Measurements from ENCODE around the gene CCDC91. TPM values are rescaled to one million over a fixed set of nuclear protein-coding genes. Genes with fewer than 3 reads are reported as not detected.

The CCDC91 gene
- polyA plus RNA-seq, 1 donor from 2014 or later = 11.6 TPM

DNA sequence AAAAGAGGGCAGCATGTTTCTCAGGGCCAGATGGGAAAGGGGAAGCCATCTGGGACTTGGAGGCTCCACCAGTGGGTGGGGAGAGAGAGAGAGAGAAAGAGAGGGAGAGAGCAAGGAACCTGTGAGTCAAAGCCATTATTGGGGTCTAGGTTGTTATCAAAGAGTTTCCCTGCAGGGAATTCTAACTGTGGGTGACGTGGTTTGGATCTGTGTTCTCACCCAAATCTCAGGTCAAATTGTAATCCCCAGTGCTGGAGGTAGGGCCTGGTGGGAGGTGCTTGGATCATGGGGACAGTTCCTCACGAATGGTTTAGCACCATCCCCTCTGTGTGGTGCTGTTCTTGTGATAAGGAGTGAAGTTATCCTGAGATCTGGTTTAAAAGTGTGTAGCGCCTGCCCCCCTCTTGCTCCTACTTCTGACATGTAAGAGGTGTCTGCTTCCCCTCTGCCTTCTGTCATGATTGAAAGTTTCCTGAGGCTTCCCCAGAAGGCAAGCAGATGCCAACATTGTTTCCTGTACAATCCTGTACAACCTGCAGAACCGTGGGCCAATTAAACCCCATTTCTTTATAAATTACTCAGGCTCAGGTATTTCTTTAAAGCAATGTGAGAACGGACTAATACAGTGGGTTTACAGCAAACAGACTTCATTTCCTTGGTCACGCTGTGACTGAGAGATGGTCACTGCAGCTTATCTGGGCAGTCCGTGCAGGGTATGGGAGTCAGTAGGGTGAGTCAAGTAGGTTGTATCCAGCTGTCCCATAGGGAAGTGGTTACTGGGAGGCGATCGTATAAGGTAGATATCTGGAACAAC, 52.4 kb downstream of the CCDC91 start:
- Histone ChIP-seq H2AFZ (ENCODE audit: low read depth, low read length) (no peak overlapping the region), H3K27me3 (ENCODE audit: insufficient read depth, low read depth, low read length) (no peaks in the 10 kb centered on the region), H3K9me2 (ENCODE audit: insufficient read depth, low read length) (no peaks in the 10 kb centered on the region), H3F3A (ENCODE audit: insufficient read depth, low read length, poor library complexity, severe bottlenecking) (no peaks in the 10 kb centered on the region), H3K9ac (ENCODE audit: low read length) (no peak overlapping the region), H3K27ac (ENCODE audit: low read length) (no peak overlapping the region), H3K4me2 (ENCODE audit: low read length) (no peak overlapping the region), H4K20me1 (ENCODE audit: insufficient read depth) (no peaks in the 10 kb centered on the region), H3K79me2 (replicated peaks; ENCODE audit: insufficient read depth, low read length) (no peaks in the 10 kb centered on the region), H3K9me3 (ENCODE audit: low read length) (no peaks in the 10 kb centered on the region), H3K36me3 (ENCODE audit: insufficient read depth, low read length) (no peaks in the 10 kb centered on the region), H3K4me3 (ENCODE audit: low read length) (no peak overlapping the region)
- no peak for TF ChIP-seq EP300 (conservative IDR thresholded peaks at IDR 0.05; ENCODE audit: poor library complexity, severe bottlenecking)
- no peak for TF ChIP-seq MXI1 (conservative IDR thresholded peaks at IDR 0.05; ENCODE audit: poor library complexity, severe bottlenecking)
- no peak for TF ChIP-seq SMC3 (conservative IDR thresholded peaks at IDR 0.05; ENCODE audit: poor library complexity)
- TF ChIP-seq, protein P1, sequence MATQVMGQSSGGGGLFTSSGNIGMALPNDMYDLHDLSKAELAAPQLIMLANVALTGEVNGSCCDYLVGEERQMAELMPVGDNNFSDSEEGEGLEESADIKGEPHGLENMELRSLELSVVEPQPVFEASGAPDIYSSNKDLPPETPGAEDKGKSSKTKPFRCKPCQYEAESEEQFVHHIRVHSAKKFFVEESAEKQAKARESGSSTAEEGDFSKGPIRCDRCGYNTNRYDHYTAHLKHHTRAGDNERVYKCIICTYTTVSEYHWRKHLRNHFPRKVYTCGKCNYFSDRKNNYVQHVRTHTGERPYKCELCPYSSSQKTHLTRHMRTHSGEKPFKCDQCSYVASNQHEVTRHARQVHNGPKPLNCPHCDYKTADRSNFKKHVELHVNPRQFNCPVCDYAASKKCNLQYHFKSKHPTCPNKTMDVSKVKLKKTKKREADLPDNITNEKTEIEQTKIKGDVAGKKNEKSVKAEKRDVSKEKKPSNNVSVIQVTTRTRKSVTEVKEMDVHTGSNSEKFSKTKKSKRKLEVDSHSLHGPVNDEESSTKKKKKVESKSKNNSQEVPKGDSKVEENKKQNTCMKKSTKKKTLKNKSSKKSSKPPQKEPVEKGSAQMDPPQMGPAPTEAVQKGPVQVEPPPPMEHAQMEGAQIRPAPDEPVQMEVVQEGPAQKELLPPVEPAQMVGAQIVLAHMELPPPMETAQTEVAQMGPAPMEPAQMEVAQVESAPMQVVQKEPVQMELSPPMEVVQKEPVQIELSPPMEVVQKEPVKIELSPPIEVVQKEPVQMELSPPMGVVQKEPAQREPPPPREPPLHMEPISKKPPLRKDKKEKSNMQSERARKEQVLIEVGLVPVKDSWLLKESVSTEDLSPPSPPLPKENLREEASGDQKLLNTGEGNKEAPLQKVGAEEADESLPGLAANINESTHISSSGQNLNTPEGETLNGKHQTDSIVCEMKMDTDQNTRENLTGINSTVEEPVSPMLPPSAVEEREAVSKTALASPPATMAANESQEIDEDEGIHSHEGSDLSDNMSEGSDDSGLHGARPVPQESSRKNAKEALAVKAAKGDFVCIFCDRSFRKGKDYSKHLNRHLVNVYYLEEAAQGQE (IDR thresholded peaks at IDR 0.05; ENCODE audit: borderline replicate concordance) = no peak
- TF ChIP-seq, protein P2, sequence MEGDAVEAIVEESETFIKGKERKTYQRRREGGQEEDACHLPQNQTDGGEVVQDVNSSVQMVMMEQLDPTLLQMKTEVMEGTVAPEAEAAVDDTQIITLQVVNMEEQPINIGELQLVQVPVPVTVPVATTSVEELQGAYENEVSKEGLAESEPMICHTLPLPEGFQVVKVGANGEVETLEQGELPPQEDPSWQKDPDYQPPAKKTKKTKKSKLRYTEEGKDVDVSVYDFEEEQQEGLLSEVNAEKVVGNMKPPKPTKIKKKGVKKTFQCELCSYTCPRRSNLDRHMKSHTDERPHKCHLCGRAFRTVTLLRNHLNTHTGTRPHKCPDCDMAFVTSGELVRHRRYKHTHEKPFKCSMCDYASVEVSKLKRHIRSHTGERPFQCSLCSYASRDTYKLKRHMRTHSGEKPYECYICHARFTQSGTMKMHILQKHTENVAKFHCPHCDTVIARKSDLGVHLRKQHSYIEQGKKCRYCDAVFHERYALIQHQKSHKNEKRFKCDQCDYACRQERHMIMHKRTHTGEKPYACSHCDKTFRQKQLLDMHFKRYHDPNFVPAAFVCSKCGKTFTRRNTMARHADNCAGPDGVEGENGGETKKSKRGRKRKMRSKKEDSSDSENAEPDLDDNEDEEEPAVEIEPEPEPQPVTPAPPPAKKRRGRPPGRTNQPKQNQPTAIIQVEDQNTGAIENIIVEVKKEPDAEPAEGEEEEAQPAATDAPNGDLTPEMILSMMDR (IDR thresholded peaks at IDR 0.05; ENCODE audit: poor library complexity, severe bottlenecking) = no peak
- TF ChIP-seq RAD21 (conservative IDR thresholded peaks at IDR 0.05) = no peak
- no peak for TF ChIP-seq POLR2AphosphoS5 (IDR thresholded peaks at IDR 0.05)
- no peak for TF ChIP-seq TAF1 (IDR thresholded peaks at IDR 0.05; ENCODE audit: low read depth)
- no peak for TF ChIP-seq EZH2 (IDR thresholded peaks at IDR 0.05; ENCODE audit: borderline replicate concordance, insufficient read depth, low read length, poor library complexity, severe bottlenecking)

DNA sequence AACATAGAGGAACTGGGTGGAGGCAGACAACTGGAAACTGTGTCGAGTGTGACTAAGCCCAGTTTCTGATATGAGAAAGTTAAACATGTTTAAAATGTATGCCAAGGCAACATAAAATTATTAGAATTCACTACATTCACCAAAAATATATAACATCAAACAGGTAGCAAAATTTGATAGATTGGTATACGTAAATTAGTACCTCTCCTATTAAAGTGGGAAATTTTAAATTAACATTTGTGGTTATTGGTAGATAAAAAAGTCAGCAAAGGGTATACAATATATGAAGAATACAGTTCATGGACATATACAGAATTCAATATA, 53.0 kb downstream of the CCDC91 start:
- H4K20me1 ChIP-seq (ENCODE audit: insufficient read depth) = no peaks in the 10 kb centered on the region
- no peak overlapping the region for H2AFZ ChIP-seq (ENCODE audit: low read depth, low read length)
- H3K9ac ChIP-seq (ENCODE audit: low read length) = no peak overlapping the region
- no peak for TF ChIP-seq MXI1 (conservative IDR thresholded peaks at IDR 0.05; ENCODE audit: poor library complexity, severe bottlenecking)
- TF ChIP-seq SMC3 (conservative IDR thresholded peaks at IDR 0.05; ENCODE audit: poor library complexity) = no peak
- TF ChIP-seq, protein P1 (IDR thresholded peaks at IDR 0.05; ENCODE audit: borderline replicate concordance) = no peak
- no peak for TF ChIP-seq EP300 (conservative IDR thresholded peaks at IDR 0.05; ENCODE audit: poor library complexity, severe bottlenecking)
- TF ChIP-seq, protein P2 (IDR thresholded peaks at IDR 0.05; ENCODE audit: poor library complexity, severe bottlenecking) = no peak
- no peak for TF ChIP-seq EZH2 (IDR thresholded peaks at IDR 0.05; ENCODE audit: borderline replicate concordance, insufficient read depth, low read length, poor library complexity, severe bottlenecking)
- no peak for TF ChIP-seq POLR2AphosphoS5 (IDR thresholded peaks at IDR 0.05)
- TF ChIP-seq RAD21 (conservative IDR thresholded peaks at IDR 0.05) = no peak
- no peak for TF ChIP-seq TAF1 (IDR thresholded peaks at IDR 0.05; ENCODE audit: low read depth)
- no peak overlapping the region for H3K4me2 ChIP-seq (ENCODE audit: low read length)
- no peaks in the 10 kb centered on the region for H3K9me3 ChIP-seq (ENCODE audit: low read length)
- H3K36me3 ChIP-seq (ENCODE audit: insufficient read depth, low read length) = no peaks in the 10 kb centered on the region
- H3K79me2 ChIP-seq (replicated peaks; ENCODE audit: insufficient read depth, low read length) = no peaks in the 10 kb centered on the region
- H3K9me2 ChIP-seq (ENCODE audit: insufficient read depth, low read length) = no peaks in the 10 kb centered on the region
- no peak overlapping the region for H3K27ac ChIP-seq (ENCODE audit: low read length)
- H3F3A ChIP-seq (ENCODE audit: insufficient read depth, low read length, poor library complexity, severe bottlenecking) = no peaks in the 10 kb centered on the region
- H3K4me3 ChIP-seq (ENCODE audit: low read length) = no peak overlapping the region
- no peaks in the 10 kb centered on the region for H3K27me3 ChIP-seq (ENCODE audit: insufficient read depth, low read depth, low read length)

Measured in neural cell (in vitro differentiated cells).